HFF-Myc (cell line): ENCODE results near the gene ANKRD13D.
"Not testable (repeated sequence)": the region's sequence is repeated elsewhere in the genome, so short reads cannot be mapped to it uniquely, and the experiment has no call there.

Source experiments
- DNase-seq: peaks from one replicate; pipeline ENCODE4 v3.0.0-alpha.2; 2011; ENCODE audit warnings: low read depth; ENCODE audit errors: extremely low read depth
- H3K4me3 ChIP-seq: replicated peaks from 2 replicates; pipeline ENCODE4 v1.5.1; 2011; ENCODE audit warnings: low read depth, mild to moderate bottlenecking, control low read depth, low read length
- CTCF ChIP-seq: IDR thresholded peaks from 2 replicates; pipeline ENCODE4 v1.5.1; 2012; ENCODE audit warnings: mild to moderate bottlenecking, low read depth, low read length, control low read depth; ENCODE audit errors: missing control alignments

ANKRD13D gene

GRCh38 chr11:67316882-67317204, 27.7 kb downstream of the ANKRD13D start:
- H3K4me3 ChIP-seq = peak overlapping the region; percentile 88
- DNase-seq = no peak
- no peak for TF ChIP-seq CTCF

DNA sequence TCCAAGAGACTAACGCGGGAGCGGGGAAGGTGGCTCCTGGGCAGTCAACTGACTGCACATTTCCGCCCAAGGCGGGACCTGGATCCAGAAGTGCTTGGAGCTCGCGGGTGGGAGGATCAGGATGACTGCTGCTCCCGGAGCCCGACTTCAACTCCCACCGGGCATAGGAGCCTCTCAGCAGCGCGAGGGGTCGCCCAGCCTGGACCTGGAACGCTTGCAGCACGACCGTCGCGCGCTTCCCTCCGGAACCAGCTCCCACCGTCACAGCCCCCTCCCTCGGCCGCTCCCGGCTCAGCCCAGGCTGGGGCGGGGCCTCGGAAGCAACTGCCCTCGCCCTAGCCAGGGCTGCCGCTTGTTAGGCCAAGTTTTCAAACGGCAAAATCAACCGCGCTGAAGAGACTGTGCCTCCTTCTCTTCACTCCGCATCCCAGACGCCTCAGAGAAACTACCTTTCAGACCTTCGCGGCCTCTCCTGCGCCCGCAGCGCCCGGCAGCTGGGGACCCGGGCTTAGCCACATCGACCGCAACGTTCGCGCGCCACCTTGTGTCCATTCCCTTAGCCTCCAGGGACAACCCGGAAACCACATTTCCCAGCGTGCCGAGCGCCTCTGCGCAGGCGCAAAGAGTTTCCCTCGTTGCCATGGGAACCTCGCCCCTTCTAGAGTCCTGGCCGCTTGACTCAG, 28.2 kb downstream of the ANKRD13D start:
- peak; percentile 87 for DNase-seq
- H3K4me3 ChIP-seq = peak overlapping the region; percentile 88
- TF ChIP-seq CTCF = peak; percentile 89

- H3K4me3 ChIP-seq = peak overlapping the region; percentile 88
- no peak for TF ChIP-seq CTCF
- DNase-seq = no peak
These were observed 28.9 kb downstream of the ANKRD13D start for GRCh38 chr11:67317888-67318555.

- H3K4me3 ChIP-seq = peak overlapping the region; percentile 88; the same call in 1 of the 2 replicates
These were observed 29.8 kb downstream of the ANKRD13D start for GRCh38 chr11:67318876-67319275.

DNA sequence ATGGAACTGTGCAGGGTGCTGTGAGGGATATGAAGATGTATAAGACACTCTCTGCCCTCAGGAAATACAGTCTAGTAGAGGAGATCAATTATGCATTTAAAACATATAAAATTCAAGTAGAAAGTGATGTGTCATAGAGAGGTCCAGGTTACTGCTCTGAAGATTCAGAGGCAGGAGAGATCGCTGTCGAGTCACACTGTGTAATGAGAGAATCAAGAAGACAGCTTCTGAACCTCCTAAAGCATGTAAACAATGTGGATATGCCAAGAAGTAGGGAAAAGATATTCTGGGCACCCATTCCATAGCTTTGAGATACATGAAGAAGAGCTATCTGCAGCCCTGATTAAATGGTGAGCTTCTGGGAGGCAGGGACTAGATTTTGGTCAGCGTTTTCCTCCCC, 30.9 kb downstream of the ANKRD13D start:
- H3K4me3 ChIP-seq = no peak overlapping the region
- DNase-seq = no peak
- TF ChIP-seq CTCF = no peak

More at GRCh38 chr11:67318876-67319275, 29.8 kb downstream of the ANKRD13D start:
- DNase-seq = not testable (repeated sequence)

GRCh38 chr11:67320691-67321090, 31.6 kb downstream of the ANKRD13D start:
- no peak for TF ChIP-seq CTCF
- no peak for DNase-seq
- H3K4me3 ChIP-seq = no peak overlapping the region

- no peak for DNase-seq
- no peak for TF ChIP-seq CTCF
- no peak overlapping the region for H3K4me3 ChIP-seq
These were observed 32.3 kb downstream of the ANKRD13D start for GRCh38 chr11:67321313-67321871.
